Epidermal melanocyte (primary cell): ENCODE measurements around the gene TRPM1.

Source experiments
- DNase-seq: peaks from one replicate; pipeline ENCODE4 v3.0.0; 2011; ENCODE audit warnings: low spot score; ENCODE audit not compliant: insufficient read length

The TRPM1 gene

DNA sequence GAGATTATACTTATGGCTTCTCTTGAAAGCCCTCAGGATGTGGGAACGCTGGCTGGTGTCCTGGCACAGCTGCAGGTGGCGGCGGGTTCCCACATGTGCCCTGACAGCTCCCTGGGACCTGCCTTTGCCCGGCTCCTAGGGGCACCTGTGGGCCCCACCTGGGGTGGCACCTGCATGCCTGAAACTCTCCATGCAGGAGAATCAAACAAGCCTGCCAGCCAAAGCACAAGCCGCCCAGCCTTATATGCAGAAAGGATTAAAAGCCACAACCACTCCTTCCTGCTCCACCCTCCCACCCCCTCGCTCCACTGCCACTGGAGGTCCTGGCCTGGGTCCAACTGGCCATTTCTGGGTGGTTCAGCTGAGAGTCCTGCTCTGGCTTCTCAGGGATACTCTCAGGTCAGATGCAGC is 18.1 kb downstream of the TRPM1 start:
- no peak for DNase-seq

- DNase-seq, result no peak
Observed at GRCh38 chr15:31082771-31083369, 18.7 kb downstream of the TRPM1 start.

DNA sequence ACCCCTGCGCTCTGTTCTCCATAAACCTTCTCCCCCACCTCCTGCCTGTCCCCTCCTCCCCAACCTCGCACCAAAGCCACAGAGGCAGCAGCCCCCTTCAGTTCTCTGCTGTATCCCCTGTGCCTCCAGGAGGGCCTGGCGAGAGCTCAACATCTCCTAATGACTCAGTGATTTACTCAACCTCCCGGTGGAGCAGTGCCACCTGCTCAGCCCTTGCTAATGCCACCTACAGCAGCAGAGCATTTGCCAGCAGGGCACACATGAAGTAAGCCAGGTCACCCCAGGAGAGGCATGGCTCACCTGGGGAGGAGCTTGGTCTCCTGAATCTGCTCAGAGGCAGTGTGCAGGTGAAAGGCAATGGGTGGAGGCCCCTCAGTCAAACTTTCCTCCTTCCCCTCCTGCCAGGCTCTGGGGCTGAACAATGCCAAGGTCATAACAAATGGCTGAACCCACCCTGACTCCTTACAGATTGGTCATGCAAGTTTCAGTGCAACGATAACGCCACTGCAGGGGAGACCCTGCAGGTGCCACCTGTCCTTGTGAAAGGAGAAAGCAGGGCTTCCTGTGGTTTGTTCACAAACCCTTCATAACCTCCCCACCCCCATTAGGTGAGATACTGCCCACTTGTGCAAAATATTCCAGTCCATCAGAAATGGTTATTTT is 19.8 kb downstream of the TRPM1 start:
- DNase-seq, result no peak

DNA sequence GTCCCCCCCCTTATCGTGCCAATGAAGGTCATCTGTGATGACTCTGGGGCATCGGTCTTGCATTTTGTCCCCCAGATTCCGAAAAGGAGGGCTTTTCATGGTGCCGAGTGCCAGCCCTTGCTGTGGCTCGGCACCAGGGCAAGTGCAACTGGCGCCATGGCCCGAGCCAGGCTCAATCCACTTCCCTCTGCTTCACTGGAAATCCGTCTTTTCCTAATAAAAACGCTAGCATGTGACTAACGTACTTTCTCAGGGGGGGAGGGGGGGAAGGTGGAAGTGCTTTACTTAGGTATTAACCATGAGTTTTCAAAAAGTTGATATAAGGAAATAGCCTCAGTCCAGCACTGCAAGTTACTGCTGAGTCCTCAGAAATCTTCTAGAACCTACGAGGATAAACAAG is 20.5 kb downstream of the TRPM1 start:
- no peak for DNase-seq

GRCh38 chr15:31080591-31081014 is 20.9 kb downstream of the TRPM1 start:
- no peak for DNase-seq

DNA sequence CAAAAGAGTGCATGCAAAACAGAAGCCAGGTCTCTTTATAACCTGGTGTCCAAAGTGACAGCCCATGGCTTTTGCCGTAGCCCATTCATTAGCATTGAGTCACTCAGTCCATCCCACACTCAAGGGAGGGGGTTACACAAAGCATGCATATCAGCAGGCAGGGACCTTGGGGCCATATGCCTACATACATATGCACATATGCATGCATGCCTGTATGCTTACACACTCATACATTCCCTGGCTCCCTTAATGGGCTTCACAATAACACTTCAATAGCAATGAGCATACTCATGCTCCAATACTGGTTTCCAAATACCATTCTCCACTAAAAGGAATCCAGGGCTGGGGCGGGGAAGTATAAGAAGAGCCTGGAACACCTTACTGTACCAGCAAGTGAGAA is 22.0 kb downstream of the TRPM1 start:
- no peak for DNase-seq

- no peak for DNase-seq
Observed at GRCh38 chr15:31078471-31078870, 23.1 kb downstream of the TRPM1 start.

DNA sequence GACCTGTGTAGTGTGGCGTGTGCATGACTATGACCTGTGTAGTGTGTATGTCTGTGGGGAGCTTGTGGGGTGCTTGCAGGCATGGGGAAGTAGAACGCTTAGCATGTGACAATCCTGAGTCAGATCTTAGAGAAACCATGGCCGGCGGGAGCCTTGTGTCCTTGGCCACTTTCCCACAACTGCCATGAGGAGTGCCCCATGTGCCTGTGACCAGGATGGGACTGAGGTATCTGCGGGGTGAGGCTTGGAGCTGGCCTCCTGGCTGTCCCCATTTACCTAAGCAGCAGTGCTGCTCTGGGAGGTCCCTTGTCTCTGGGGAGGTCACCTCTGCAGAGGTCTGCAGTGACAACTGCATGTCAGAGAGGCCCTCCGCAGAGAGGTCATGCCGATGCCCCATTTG is 23.6 kb downstream of the TRPM1 start:
- DNase-seq, result no peak

DNA sequence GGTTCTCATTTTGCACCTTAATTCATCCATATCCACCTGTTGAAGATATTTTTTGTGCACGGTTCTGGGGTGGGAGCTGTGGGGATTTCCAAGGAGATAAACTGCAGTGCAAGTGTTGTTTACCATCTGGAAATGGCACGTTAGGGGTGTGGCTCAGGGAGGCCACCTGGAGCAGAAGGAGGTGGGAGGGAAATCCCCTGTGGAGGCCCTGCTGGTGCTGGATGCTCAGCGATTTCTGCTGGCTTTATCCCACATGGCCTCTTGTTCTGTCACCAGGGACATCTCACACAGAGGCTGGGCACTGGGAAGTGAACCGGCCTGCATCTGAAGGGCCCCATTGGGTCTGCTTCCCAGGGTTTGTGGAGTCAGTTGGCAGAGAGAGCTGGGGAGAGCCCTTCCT is 24.3 kb downstream of the TRPM1 start:
- no peak for DNase-seq

- DNase-seq, result no peak
Observed at GRCh38 chr15:31074321-31074720, 27.2 kb downstream of the TRPM1 start.

- no peak for DNase-seq
Observed at GRCh38 chr15:31070867-31071266, 30.7 kb downstream of the TRPM1 start.

DNA sequence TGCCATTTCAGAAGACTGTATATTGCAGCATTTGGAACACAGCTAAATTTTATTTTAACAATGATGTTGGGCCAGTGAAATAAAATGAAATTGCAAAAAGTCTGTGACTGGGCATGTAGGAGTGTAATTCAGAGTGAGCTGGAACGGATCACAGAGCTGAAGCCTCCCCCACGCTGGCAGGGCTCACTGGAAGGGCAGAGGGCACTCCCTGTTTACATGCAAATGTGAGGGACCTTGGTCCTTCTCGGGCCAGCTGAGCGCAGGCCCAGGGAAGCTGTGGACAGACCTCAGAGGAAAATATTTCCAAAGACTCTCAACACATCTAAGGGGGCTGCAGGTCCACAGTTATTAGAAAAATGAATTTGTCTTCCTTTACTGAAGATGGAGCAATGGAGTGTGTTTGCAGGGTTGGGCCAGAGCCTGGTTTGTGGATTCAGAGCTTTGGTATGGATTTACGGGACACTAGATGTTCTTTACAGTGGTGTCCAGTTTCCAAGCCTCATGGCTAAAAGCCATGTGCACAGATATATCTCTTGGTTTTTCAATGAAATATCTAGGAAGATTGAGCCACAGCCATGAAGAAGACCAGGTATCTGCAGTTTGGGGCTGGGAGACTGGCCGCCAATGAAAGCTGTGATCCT is 32.0 kb downstream of the TRPM1 start:
- DNase-seq, result no peak

DNA sequence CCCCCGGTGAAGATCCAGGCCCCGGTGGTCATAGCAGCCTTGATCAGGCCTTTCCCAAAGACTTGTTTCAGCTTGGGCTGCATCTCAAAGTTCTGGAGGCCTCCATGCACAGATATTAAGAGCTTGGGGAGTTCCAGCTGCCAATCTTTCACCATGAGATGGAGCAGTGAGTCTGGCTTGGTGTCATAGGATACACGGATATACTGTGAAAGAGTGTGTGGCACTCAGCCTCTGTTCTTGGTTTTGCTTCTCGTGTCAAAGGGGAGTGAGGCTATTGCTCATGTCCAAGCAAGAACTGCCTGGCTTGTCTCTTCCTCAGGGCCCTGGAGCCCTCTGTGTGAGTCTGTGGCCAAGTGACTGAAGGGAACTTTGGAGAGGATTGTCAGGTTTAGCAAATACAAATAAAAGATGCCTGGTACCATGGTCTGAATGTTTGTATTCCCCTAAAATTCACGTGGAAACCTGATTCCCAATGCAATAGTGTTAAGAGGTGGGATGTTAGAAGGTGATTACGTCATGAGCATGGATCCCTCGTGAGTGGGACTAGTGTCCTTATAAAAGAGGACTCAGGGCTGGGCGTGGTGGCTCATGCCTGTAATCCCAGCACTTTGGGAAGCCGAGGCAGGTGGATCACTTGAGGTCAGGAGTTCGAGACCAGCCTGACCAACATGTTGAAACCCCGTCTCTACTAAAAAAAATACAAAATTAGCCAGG is 33.5 kb downstream of the TRPM1 start:
- DNase-seq, result no peak

DNA sequence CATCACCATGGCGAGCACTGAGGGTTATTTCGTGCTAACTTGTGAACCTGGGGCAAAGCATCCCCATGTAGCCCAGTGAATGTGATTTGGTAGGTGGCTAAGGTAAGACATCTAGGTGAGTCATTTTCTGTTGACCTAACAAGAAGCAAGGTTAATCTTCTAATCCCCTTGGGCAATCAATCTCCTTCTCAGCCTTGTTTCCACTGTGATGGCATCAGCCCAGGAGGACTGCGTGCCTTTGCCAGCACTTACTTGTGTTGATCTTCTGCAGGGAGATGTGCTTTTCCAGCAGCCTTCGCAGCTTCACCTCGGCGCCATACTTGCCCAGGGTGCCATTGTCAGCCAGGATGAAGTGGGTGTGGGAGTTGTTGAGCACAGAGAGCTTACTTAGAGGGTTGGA is 35.7 kb downstream of the TRPM1 start:
- no peak for DNase-seq

GRCh38 chr15:31062911-31063310 is 38.6 kb downstream of the TRPM1 start:
- DNase-seq, result no peak

DNA sequence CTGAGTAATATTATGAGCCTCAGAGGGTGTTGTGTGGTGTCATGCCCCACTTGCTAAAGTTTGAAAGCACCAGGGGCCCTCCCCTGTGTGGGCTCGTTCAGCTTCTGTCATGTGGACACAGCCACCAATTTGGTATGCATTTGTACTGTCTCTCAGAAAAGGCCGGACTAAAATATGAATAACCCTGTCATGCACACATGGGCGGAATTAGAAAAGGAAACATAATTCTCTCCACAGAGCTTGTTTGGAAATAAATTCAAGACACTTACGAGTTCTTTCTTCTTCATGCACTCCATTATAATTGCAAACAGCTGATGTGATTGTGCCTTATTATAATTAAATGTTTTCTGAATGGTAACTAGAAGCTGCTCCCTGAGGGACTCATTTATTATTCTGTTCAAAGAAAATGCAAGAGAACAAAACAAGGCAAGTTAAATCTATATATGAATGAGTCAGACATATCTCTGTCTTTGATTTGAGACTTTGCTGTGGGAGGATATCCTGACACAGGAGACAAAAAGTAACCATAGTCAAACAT is 39.1 kb downstream of the TRPM1 start:
- DNase-seq, result no peak

- DNase-seq, result no peak
Observed at GRCh38 chr15:31060429-31061140, 40.9 kb downstream of the TRPM1 start.

DNA sequence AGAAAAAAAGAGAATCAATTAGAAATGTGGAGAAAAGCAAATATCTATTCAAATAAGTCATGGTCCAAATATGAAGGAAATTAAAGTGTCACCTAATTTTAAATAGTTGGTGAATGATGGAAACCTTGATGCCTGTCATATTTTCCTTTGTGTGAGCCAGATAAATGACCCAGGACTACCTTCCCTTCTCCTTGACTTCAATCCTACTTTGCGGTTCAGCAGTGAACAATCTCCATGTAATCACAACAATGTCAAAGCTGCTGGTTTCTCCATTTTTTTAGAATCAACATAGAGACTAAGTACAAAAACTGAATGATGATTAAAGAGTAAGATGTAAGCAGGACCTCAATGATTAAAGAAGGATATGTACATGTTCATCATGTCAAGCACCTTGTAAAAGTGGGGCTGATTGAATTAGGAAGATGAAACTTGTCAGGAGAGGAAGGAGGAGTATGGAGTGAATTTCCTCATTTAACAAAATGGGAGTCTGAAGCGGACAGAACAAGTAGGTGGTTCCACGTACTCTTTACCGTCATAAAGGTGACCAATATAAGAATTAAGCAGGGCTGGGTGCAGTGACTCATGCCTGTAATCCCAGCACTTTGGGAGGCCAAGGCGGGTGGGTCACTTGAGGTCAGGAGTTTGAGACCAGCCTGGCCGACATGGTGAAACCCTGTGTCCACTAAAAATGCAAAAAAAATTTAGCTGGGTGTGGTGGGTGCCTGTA is 43.1 kb downstream of the TRPM1 start:
- no peak for DNase-seq

DNA sequence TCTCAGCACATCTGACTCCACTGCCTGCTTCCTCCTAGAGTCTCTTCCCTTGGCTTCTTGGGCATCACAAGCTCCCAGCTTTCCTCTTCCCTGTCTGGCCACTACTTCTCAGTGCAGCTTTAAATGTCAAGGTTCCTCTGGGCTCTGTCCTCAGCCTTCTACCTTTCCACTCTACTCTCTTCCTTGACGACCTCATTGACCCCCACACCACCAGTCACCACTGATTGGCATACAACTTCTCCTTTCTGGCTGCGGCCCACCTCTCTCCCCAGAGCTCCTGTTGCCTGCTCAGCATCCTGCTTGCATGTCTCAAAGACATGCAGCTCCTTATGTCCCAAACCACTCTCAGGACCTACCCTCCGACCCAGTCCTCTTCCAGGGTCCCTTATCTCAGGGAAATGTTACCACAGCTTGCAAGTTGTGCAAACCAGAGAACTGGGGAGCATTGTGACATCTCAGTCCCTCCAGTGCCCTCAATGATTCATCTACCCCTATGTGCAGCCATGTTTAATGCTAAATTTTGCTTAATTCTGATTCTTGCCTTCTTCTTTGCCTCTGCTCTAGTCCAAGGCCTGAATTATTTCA is 49.9 kb downstream of the TRPM1 start:
- DNase-seq, result no peak

GRCh38 chr15:31050953-31051352 is 50.6 kb downstream of the TRPM1 start:
- no peak for DNase-seq
